ENCODE results near the gene SP140.
"Not testable (repeated sequence)": the region's sequence is repeated elsewhere in the genome, so short reads cannot be mapped to it uniquely, and the experiment has no call there.

SP140 gene

DNA sequence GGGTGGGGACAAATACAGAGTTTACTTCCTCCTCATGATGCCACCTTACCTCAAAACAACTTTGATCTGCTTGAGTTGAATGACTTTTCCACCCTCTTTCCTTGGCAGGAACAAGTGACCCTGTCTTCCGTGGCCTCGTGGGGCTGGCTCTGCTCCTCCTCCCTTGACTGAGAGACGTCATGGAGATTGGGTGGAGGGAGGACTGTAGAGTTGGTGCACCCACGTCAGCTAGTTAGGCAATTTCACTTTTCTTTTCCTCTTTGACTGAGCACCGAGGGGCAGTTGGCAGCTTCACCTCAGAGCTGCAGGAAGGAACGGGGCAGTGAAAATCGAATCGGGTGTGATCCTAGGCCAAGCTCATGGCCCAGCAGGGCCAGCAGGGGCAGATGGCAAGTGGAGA lies at the start of gene SP140:
Gene SP140, plus strand, starts transcription at position 251 of the 400 bp plus-strand sequence. Its CDS starts 109 bp downstream, at position 360.
- no peak for DNase-seq

DNA sequence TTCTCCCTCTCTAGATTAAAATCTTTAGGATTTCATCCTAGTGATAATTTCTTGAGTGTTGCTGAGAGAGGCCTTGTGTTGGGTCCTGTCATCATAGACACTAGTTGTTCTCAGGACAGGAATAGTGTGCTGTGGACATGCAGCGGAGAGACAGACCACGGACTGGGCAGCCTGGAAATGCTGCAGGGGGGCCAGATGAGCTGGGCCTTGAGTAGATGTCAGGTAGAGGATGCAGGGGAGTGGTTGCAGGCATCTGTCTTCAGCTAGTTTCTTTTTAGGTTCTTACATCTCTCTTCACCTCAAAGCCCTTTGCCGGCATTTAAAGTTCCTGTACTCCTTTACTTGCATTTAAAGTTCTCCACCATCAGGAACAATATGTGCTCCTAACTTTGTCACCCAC lies 48.5 kb upstream of the SP140 start:
- DNase-seq: no peak

GRCh38 chr2:230178546-230179485 lies 46.7 kb upstream of the SP140 start:
- no peak for DNase-seq

- DNase-seq: no peak
These were observed 45.6 kb upstream of the SP140 start for GRCh38 chr2:230179907-230180306.

DNA sequence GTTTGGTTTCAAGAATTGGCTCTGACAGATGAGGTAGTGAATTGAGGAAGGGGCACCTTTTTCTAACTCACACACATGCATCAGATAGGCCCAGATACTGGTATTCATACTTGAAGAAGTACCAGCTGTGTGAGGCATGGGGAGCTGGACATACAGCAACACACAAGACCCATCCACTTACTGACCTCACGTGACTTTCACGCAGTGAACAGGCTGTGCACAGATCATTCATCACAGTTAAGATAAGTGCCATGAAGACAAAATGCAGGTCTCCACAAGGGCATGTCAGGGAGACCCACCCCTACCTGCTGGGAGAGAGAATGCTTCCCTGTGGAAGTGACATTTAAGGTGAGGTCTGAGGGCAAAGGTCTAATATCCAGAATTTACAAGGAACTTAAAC lies 44.3 kb upstream of the SP140 start:
- no peak for DNase-seq

- no peak for DNase-seq
These were observed 40.6 kb upstream of the SP140 start for GRCh38 chr2:230184727-230185578.

GRCh38 chr2:230202430-230203109 lies 23.0 kb upstream of the SP140 start:
- DNase-seq: no peak

GRCh38 chr2:230203110-230203676 lies 22.3 kb upstream of the SP140 start:
- no peak for DNase-seq

DNA sequence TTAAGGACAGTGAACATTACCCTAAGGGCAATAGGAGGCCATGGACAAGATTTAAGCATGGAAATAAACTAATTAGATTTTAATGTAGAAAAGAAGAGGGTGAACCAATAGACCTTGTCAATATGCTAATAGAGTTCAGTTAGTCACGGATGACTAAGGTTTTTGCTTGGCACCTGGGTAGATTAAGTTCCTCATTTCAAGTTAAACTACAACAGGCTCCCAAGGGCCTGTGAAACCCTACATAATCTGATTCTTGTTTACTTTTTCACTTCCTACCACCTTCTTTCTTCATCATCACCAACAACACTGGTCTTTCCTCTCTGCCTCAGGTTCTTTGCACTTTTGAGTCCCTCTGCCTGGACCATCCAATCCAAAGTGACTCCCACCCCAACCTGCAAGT lies 20.5 kb upstream of the SP140 start:
- no peak for DNase-seq

DNA sequence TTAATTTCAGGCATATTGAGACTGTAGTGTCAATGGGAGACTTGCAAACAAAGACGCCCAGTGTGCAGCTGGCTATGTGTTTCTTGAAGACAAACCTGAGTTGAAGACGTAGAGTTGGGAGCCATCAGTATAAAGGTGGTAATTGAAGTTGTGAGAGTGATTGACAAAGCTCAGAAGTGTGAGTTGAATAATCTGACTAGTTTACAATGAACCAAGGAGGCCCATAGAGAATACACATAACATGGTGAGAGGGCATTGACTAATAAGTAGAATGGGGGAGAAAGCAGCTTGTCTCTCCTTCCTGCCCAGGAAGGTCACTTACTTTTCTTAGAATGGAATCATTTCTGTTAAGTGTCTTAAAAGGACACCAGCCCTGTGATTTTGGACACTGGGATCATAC lies 19.8 kb upstream of the SP140 start:
- no peak for DNase-seq

DNA sequence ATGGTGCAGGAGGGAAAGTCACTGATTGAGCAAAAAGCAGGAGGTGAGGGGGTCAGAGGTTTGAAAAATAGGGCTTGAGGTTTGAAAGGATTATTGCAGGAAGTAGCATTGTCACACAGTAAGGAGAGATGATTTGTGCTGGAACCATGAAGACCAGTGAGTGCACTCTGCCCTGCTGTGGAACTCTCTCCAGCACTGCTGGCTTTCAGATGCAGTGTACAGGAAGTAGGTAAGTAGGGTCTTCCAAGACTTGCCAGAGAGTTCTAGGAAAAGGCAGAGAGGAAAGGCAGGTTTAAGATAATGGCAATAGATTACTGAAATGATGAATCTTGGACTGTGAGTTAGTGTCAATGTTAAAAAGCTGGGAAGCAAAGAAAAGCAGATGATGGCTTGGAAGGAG lies 17.0 kb upstream of the SP140 start:
- DNase-seq: no peak

DNA sequence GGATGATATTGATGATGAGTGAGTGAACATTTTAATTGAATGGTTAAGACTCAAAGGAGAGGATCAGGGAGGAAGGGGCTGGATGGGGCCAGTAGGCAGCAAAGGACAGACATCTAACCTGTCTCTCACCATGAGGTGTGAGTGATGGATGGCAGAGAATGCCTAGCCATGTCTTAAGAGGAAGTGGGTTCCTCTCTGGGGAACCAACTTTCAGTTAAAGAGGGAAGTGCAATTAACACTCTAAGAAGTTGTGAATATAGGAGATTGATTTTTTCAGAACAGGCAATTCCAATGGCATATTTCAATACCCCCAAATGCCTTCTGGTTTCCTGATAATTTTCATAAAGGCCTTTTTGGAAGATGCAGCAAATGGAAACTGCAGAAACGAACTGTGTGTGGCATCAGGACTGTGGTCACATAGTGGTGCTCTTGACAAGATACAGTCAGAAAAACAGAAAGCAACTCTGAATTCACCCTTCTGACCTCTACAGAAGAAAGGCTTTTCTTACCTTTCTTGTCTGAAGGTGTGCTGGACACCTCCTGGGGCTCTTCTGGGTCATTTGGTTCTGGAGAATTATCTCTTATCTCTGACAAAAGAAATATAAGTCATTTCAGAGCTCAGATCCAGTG lies 16.0 kb upstream of the SP140 start:
- DNase-seq: no peak

DNA sequence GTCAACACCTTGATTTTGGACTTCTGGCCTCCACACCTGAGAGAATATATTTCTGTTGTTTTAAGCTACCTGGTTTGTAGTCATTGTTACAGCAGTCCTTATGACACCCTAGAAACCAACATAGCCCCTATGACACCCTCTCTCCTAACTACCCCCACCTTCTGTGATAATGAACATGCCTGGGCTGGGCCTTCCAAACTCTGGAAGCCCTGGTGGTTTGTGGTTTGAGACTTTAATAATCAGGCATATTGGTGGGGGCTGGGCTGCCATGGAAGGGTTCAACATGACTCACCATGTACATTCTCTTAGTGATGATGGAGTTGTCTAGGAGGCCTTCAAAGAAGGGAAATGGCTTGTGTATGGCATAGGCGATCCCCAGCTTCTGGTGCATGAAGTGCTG lies 9.0 kb upstream of the SP140 start:
- no peak for DNase-seq

GRCh38 chr2:230217424-230217823 lies 8.1 kb upstream of the SP140 start:
- DNase-seq: no peak

GRCh38 chr2:230218421-230218820 lies 7.1 kb upstream of the SP140 start:
- no peak for DNase-seq

DNA sequence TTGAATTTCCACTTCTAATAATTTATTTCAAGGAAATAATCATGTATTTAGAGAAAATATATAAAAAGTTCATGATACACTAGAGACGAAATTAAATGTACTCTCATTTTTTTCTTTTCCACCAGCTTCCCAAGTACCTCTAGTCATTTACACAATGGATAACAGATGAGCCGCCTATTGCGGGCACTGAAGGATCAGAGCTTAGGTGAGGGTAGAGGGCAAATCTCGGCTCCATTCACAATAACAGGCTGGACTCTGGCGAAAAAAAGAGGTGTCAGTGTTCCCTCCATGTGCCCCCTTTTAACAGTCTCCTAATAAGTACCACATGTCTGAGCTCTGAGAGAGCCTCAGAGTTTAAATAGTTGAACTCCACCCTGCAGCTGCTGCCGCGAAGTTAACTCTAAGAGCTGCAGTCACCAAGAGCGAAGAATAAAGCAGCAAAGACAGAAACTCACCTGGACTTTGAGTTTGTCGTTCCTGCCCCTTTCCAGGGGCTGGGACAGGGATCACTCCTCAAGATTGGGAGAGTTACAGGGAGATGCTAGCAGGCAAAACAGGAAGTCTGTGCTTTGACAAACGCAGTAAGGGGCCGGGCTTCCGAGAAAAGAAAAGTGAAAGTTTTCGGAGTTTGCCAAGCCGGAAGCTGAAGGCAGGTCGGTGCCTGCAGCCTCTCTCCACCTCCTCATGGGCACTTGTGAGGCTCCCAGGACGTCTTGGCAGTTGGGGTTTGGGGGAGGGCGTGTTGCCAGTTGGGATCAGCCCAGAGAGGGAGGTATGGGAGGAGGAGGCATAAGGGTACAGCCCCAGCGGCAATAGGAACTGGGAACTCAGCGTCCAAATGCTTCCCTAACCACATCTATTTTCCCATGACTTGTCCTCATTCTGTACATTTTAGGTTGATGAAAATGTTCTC lies 5.9 kb upstream of the SP140 start, which contains the start of gene SP110:
Gene SP110, minus strand, starts transcription at position 566 of the 913 bp plus-strand sequence. CDS start 3,057 bp downstream, outside the sequence.
- no peak for DNase-seq

- DNase-seq: no peak
These were observed 5.1 kb upstream of the SP140 start for GRCh38 chr2:230220347-230220969.

GRCh38 chr2:230221493-230221892 lies 4.0 kb upstream of the SP140 start:
- no peak for DNase-seq

GRCh38 chr2:230222829-230223228 lies 2.7 kb upstream of the SP140 start:
- not testable (repeated sequence) for DNase-seq

DNA sequence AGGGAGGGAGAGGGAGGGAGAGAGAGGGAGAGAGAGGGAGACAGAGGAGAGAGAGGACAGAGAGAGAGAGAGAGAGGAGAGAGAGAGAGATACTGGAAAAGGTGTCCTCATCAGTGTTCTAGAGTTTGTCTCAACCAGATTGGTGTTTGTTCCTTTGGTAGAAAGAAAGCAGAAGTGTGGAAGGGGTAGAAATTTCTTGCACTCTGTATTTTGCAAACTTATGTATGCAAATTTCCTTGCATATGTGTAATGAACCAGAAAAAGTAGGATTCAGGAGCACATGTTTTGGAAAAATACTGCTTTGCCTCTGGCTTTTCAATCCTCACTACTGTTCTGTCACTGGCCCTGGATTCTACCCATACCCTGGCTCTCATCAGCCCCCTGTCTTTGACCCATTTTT lies 1.1 kb upstream of the SP140 start:
- peak in 1 of 2 experiments; percentile 16 for DNase-seq
